ENCODE results near the gene VPS72.

Gene VPS72

DNA sequence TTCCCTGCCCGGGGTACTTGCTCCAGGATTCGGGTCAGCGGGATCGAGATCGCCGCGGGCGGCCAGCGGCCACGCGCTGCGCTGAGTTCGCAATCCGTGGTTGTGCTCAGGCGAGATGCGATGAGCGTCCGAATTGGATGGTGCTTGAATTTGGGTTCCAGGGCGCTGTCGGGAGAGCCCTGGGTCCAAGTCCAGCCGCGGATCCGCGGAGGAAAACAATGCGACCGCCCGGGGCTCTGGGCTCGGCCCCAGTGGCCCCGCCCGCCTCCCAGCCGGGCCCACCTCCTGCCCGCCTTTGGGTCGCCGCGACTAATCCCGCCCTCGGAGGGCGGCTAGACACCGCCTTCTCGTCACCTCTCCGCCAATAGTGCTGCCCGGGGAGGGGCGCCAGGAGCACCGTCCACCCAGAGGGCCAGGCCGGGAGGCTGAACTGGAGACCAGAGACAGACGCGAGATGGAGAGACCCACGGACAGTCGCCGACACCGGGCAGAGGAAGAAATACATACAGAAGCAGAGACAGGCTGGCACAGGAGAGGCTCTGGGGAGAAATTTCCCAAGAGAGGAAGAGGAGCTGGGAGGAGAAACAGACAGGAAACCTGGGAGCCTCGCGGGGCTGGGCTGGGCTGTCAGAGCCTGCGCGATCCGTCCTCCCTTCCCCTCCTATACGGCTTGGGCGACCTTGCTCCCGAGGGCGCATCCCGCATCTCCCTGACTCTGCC lies 43.4 kb downstream of the VPS72 start, which contains the start of gene SEMA6C:
SEMA6C (minus strand) TSS at position 220 of the 720 bp plus-strand sequence. CDS start 4,010 bp downstream, outside the sequence.
- DNase-seq (ENCODE audit: low read depth): peak; percentile 70
- peak within 1 kb of the TSS; percentile 70 for H3K4me3 ChIP-seq (ENCODE audit: low read depth, low read length)
- in situ Hi-C loops (cut with HindIII; ENCODE audit: low sequenced_read_pairs): no loop called here
- TF ChIP-seq, protein P1, sequence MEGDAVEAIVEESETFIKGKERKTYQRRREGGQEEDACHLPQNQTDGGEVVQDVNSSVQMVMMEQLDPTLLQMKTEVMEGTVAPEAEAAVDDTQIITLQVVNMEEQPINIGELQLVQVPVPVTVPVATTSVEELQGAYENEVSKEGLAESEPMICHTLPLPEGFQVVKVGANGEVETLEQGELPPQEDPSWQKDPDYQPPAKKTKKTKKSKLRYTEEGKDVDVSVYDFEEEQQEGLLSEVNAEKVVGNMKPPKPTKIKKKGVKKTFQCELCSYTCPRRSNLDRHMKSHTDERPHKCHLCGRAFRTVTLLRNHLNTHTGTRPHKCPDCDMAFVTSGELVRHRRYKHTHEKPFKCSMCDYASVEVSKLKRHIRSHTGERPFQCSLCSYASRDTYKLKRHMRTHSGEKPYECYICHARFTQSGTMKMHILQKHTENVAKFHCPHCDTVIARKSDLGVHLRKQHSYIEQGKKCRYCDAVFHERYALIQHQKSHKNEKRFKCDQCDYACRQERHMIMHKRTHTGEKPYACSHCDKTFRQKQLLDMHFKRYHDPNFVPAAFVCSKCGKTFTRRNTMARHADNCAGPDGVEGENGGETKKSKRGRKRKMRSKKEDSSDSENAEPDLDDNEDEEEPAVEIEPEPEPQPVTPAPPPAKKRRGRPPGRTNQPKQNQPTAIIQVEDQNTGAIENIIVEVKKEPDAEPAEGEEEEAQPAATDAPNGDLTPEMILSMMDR (IDR thresholded peaks at IDR 0.05; ENCODE audit: low read depth, low read length, missing control alignments): no peak

DNA sequence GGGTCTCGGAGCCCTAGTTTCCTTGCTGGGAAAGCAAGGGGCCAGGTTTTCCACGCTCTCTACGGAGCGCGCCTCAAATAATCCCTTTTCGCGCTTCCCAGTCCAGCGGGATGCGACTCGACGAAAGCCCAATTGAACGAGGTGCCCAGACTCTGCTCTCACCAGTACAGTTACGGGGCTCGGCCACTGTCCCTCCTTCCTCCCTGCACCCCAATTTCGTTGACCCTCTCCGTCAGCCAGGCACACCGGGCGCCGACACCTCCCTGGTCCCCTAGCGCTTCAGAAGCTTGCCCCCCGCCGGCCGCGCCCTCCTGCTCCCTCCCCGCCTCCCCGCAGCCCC lies 44.0 kb downstream of the VPS72 start:
- DNase-seq (ENCODE audit: low read depth): no peak
- in situ Hi-C loops (cut with HindIII; ENCODE audit: low sequenced_read_pairs): no loop called here
- TF ChIP-seq, protein P1 (IDR thresholded peaks at IDR 0.05; ENCODE audit: low read depth, low read length, missing control alignments): no peak
- H3K4me3 ChIP-seq (ENCODE audit: low read depth, low read length): peak overlapping the region; percentile 70

DNA sequence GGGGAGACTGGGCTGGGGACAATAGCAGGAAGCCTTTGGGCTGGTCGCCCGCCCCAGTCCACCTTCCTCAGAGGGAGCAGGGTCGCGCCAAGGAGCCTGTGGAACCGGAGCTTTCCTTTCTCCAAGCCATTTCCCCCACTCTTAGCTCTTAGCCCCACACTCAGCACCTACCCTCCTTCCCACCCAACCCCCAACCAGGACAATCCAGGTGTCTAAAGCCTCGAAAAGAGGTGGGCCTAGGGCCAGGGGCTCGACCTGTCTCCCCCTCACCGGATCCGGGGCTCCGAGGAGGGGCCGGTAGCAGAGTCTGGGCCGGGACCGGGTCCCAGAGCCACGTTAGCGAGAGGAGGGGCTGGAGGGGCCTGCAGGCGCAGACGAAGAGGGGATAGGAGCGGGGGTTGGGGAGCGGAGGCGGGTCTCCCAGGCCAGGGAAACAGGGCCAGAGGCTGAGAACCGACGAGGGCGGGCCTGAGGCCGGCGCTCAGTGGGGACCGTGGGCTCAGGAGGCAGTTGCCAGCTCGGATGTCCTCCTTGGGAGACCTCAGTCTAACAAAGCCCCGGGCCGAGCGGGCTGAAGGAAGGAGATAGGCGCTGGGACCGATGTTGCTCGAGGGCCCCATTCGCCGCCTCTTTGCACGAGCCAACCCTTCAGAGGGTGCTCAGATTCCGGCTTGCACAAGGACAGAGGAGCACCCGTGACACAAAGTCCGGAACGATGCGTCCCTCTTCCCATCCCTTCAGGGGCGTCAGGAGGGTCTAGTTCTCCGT lies 44.5 kb downstream of the VPS72 start:
- TF ChIP-seq, protein P1 (IDR thresholded peaks at IDR 0.05; ENCODE audit: low read depth, low read length, missing control alignments): no peak
- in situ Hi-C loops (cut with HindIII; ENCODE audit: low sequenced_read_pairs): no loop called here
- H3K4me3 ChIP-seq (ENCODE audit: low read depth, low read length): peak overlapping the region; percentile 70
- DNase-seq (ENCODE audit: low read depth): no peak

DNA sequence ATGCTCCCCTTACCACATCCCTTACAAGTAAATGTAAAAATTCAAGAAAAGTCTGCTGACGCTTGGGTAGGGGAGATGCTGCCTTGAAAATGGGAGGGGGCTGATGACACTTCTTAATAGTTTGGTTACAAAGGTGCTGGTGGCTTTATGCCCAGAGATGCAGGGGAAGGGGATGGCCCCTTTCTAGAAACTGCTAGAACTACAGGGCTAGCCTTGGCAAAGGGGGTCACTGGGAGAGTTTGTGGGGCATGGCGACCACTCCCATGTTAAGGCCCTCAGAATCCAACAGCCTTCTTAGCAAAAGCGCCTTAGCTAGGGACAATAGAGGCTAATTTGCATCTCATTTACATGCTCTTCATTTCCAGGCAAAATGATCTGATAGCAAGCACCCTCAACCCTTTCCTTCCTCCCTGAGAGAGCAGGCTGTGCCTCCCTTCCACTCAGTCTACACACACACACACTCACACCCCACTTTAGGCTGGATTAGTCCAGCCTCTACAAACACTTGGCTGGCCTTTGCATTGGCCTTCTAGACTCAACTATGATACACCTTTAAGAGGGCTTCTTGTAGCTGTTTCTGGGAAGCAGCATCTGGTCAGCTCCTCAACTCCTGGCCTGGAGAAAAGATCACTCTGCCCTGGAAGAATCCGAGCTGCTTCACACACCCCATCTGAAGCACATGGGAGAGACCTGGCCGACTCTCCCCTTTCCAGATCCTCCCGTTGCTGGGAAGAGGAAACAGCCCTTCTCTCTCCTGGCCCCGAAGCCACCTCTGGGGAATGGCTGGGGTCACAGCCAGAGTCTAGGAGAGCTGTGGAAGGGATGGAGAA lies 45.3 kb downstream of the VPS72 start:
- H3K4me3 ChIP-seq (ENCODE audit: low read depth, low read length): peak overlapping the region; percentile 70
- in situ Hi-C loops (cut with HindIII; ENCODE audit: low sequenced_read_pairs): loop anchor here (5.0 kb wide), 1 partner anchor 47 kb away; no protein-coding TSS in a partner anchor
- no peak for DNase-seq (ENCODE audit: low read depth)
- TF ChIP-seq, protein P1 (IDR thresholded peaks at IDR 0.05; ENCODE audit: low read depth, low read length, missing control alignments): no peak

DNA sequence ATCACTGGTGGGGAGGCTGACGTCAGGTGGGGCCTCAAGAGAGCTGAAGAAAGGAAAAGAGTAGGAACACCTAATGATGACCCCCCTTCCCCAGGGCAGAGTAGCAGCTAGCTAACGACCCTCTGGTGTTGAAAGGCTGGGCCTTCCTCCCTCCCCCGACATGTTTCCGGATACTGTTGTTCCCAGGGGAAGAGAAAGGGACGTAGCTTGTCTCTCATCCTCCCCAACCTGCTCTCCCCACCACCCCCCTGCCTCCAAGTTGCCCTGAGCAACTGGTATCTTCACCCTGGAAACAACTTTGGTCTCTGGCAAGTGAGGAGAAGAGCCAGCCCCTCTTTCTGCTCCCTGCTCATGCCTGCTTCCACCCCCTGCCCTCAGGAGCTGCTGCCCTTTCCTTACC lies 46.0 kb downstream of the VPS72 start:
- DNase-seq (ENCODE audit: low read depth): no peak
- no peak overlapping the region for H3K4me3 ChIP-seq (ENCODE audit: low read depth, low read length)
- in situ Hi-C loops (cut with HindIII; ENCODE audit: low sequenced_read_pairs): loop anchor here (5.0 kb wide), 1 partner anchor 47 kb away; no protein-coding TSS in a partner anchor
- TF ChIP-seq, protein P1 (IDR thresholded peaks at IDR 0.05; ENCODE audit: low read depth, low read length, missing control alignments): no peak

DNA sequence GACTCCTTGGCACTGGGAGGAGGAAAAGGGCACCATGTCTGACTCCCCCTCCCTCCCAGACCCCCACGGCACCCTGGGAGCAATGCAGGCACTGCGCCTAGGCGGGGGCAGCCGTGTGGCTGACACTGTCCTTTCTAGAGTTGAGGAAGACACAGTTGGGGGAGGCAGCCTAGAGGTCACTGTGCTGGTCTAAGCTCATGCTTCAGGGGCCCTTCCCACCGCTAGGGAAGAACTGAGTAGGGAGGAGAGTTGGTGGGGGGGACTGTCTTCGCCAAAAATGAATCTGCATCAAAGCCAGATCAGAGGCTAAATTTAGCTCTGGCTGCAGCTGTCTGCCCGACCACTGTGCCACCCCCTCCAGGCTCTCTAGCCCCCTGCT lies 47.0 kb downstream of the VPS72 start:
- no peak for DNase-seq (ENCODE audit: low read depth)
- TF ChIP-seq, protein P1 (IDR thresholded peaks at IDR 0.05; ENCODE audit: low read depth, low read length, missing control alignments): no peak
- no peak overlapping the region for H3K4me3 ChIP-seq (ENCODE audit: low read depth, low read length)
- in situ Hi-C loops (cut with HindIII; ENCODE audit: low sequenced_read_pairs): loop anchor here (5.0 kb wide), 1 partner anchor 46 kb away; no protein-coding TSS in a partner anchor

Measured in astrocyte of the cerebellum (primary cell).